ENCODE data around the gene GPR84.
A peak's percentile ranks its signal among the peaks of the same experiment; 100 is the strongest.

GPR84 gene

DNA sequence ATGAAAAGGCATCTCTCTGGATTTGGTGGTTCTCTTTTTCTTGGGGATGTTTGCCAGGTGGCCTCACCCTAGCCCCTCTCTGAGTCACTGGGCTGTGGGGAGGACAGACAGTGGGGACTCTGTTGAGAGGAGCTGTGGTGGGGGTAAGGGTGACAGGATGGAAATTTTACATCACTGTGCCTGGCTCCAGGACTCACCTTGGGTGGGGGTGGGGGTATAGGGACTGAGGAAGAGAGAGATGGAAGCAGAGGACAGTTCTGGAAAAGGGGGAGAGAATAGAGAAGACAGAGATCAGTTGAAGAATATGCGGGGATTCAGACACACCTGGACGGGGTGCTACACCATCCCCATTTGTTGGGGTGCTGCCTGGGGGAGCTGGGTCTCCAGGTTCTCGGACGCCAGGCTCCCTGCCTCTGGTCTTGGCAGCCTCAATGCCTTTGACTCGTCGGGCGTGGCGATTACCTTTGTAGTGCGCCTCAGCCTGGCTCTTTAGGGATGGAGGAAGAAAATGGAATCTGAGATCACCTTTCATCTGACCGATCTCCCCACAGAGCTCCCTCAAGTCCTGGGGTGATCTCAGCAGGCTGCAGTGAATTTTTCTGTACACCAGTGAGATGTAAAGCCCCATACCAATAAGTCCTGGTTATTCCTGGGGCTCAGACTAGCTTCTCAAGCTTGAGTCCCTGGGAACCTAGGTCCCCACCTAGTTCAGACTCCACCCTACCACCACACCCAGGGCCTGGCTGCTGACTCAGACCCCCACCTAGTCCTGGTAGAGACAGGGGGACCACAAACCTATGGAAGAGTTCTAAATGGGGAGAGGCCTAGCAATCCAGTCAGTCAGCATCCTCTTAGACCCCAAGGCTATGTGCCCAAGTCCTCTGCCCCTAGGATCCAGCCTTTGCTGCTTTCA lies 9.6 kb upstream of the GPR84 start:
- no peak for DNase-seq

DNA sequence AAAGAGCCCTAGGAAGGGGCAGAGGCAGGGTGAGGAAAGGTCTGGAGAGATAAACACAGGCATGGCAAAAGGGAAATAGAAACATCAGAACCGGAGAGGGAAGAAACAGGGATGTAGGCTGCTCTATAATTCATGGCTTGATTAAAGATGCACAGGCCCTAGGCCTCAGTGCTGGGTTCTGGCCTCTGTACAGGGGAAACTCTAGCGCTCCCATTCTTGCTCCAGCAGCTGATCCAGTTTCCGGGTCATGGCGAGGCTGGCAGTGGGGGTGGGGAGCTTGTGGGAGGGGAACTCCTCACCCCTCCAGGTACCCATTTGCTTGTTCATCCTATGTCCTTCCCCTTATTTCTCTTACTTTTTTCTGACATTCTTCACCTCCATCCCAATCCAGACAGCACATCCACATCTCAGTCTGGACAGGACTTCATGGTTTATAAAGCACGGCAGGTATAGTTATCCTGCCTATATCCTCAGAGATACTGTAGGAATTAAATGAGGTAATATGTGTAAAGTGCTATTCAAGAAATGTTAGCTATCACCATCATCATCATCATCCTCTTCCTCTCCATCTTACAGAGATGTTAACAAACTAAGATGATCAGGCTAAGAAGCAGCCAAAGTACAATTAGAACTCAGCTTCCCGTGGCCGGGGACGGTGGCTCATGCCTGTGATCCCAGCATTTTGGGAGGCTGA lies 8.0 kb upstream of the GPR84 start:
- no peak for DNase-seq

DNA sequence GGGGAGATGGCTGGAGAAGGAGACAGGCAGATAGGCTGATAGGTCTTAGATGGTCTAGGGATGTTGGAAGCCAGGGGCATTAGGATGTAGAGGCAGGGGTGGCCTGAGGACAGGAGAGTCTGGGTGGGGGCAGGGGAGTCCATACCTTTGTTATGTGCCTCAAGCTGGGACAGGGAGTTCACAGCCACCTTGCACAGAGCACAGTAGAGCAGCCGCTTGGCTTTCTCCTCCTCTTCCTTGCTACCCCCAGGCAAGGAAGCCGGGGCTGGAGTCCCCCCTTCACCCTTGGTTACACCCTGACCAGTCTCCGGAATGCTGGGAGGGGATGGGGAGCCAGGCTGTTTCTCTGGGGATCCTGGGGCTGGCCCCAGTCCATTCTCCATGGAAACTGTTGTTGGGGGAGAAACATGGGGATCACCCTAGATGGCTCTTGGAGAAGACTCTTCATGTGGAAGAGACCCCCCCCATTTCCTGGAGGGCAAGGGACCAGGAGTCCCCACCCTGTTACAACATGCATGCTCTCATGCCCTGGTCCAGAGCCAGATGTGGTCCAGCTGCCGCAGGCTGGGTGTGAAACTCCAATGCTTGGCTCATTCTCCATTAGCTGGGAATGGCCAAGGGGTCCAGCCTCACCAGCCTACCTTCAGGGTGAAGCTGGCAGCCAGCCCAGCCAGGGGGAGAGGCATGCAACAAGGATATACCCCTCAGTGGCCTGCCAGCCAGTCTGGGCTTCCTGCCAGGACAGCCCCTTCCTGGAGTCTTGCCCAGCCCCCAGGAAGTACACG lies 7.2 kb upstream of the GPR84 start:
- DNase-seq = no peak

DNA sequence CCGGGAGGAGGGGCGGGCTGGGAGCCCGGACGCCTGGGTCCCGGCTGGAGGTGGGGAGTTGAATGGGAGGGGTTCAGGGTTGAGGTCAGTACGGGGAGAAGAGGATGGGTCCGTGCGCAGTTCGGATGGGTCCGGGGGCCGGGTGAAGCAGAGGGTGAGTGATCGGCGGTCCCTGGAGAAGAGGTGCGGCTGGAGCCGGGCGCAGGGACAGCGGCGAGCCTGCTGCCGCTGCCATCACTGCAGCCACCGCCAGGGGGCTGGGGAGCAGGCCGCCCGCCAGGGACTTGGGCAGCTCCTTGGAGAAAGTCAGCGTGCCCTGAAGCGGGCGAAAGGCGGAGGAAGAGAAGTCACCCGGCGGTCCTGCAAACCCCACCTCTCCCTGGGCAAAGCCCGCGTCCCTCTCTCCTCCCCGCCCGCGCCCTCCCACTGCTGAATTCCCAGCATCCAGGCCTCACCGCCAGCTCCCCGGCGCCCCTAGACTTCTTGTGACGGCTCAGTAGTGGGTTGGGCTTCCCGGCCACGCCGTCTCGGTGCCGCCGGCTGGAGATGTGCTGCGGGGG lies 6.0 kb upstream of the GPR84 start:
- peak in 1 of 2 donors; percentile 47 for DNase-seq

DNA sequence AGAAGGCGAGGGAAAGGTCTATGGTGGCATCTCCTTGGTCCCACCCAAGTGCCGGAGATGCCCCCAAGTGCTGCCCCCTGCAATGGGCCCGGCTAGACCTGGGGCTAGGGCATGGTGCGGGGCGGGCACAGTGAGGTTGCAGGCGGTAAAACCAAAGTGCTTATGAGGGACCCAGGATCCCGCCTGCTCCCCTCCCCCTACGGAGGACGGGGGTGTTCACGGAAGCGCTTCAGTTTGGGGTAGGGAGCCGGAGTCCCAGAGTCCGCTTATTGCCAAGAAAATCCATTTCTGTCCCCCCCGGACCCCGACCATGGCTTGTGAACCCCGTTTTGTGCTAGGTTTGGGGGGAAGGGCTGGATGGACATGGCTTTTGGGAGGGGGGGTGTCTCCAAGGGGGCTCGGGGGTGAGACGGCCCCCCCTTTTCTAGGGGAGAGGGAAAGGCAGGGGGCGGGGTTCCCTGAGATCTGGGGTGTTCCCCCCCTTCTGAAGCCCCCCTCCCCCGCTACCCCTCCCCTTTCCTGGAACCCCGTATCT lies 5.4 kb upstream of the GPR84 start:
- no peak for DNase-seq

DNA sequence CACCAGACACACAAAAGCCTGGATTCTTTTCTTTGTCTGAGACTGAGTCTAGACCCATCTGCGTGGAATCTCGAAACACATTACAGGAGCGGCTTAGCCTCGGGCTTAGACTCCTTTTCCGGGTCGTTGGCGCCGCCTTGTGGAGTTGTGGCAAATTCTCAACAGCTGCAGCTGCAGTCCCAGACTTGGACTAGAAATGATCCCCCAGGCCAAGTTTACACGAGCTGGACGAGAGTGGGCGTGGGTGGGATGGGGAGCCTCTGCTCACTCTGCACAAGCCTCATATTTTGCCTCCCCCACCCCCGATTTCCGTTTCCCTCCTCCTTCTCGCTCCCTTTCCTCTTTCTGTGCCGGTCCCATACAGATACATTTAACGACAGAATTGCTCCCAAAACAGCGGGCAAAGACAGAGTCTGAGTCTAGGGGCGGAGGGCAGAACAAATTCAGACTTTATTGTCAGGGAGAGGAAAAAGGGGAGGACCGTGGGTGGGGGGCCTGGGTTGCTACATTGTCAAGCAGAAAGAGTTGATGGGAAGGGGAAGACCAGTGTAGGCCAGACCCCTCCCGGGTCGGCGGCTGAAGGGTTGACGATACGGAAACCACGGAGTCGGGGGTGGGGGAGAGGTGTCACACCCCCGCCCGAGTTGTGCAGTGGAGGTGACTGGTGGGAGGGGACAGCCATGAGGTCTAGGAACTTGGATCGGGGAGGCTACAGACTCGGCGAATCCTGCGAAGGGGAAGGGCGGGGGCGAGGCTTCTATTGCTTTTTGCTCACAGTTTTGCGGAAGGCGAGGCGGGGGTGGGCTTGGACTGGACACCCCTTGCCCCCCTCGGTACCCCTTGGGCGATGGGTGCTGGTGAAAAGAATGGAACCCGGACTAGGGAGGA lies 4.7 kb upstream of the GPR84 start:
- peak; percentile 91 to 94 for DNase-seq

DNA sequence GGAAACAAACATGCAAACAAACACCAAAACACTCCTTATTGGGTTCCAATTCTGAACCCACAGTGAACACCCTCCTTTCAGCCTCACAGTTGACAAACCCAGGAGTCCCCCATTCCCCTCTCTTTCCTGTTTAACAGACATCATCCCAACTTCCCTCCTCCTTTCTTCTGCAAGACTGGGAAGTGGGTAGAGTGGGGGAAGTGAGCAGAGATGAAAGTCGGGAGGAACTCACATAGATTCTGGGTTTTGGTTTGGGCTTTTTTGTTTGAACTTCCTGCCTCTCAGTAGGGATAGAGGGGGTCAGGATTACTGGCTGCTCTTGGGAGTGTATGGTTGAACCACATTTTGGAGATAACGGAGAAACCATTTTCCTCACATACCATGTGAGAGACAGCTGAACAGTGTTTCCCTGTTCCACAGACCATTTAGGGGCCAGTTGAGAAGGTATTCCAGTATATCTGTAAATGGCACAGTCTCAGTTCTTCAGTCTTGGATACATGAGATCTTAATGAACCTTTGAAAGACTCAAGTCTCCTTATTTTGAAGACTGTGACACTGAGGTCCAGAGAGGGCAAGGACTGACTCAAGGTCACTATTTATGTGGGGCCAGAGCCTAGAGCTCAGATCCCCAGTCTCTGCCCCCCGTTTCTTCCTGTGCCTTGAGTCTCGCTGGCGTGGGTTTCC lies 3.9 kb upstream of the GPR84 start:
- no peak for DNase-seq

DNA sequence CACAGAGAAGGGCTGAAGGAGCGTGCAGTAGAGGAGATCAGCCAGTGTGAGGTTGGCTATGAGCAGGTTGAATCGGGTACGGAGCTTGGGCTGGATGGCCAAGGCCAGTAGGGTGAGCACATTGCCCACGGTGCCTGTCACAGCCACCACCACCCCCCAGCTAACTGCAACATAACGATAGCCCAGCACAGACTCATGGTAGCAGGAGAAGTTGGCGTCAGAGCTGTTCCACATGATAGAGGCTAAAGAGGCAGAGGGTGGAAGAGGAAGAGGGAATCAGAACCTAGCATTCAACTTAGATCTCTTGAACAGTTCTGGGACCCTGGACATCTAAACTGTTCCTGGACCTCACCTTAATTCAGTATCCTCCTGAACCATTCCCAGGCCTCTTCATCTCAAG lies 668 bp downstream of the GPR84 start:
- no peak for DNase-seq

DNA sequence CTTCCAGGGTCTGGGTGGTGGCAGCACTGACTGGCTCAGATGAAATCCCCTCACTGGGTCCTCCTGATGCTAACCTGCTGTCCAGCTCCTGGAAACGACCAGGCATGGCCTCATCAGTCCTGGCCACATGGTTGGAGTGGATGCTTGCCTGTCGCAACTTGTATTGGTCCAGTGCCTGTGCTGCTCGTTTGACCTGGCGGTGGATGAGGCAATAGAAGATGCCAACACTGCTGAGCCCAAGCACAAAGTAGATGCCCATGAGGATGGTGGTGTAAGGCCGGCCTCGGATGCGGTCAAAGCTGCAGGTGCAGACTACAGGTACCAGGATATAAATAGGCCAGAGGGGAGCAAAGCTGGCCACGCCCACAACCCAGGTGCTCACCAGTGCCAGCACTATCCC lies 1.2 kb downstream of the GPR84 start:
- no peak for DNase-seq

DNA sequence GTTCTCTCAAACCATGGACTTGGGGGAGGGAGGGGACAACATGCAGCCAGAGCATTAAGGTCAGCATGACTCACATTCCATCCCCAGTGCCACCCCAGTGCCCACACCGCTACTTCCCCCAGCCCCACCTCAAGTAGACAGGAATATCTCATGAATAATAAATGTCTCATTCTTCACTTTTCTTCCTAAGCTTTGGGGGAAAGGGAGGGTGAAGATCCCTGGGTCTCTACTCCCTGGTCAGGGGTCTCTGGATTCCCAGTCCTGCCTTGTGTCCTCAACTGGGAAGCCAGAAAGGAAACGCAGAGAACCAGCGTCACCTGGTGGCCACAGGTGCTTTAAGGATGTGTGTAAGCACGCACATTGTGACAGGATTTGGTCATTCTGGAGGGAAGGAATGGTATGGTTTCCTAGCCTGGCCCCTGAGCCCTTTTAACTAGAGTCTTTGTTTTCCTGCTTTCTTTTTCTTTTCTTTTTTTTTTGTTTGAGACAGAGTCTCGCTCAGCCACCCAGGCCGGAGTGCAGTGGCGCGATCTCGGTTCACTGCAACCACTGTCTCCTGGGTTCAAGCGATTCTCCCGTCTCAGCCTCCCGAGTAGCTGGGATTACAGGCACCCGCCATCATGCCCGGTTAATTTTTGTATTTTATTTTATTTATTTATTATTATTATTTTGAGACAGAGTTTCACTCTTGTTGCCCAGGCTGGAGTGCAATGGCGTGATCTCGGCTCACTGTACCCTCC lies 3.4 kb downstream of the GPR84 start:
- peak; percentile 52 to 60 for DNase-seq

DNA sequence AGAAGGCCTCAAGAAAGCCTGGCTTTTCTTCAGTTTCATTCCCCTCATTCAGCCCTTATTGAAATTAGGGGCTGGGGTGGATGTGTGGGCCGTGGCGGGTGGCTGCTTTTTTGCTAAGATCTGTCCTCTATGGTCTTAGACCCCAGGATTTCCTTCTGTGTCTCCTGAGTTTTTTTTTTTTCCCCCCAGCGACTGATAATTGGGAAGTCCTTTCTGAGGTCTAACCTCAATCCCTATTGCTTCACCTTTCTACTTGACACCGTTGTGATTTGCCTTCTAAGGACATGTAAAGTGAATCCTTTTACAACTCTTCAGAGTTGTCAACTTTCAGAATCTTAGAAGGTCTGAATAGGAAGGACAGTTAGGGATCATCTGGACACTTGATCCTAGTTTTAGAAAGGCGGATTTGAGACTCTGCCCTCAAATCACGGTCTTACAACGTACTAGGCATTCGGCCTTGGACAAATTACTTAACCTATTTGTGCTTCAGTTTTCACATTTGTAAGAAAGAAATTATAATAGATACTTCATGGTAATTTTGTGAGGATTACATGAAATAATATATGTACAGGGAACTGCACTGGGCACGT lies 4.4 kb downstream of the GPR84 start:
- no peak for DNase-seq

DNA sequence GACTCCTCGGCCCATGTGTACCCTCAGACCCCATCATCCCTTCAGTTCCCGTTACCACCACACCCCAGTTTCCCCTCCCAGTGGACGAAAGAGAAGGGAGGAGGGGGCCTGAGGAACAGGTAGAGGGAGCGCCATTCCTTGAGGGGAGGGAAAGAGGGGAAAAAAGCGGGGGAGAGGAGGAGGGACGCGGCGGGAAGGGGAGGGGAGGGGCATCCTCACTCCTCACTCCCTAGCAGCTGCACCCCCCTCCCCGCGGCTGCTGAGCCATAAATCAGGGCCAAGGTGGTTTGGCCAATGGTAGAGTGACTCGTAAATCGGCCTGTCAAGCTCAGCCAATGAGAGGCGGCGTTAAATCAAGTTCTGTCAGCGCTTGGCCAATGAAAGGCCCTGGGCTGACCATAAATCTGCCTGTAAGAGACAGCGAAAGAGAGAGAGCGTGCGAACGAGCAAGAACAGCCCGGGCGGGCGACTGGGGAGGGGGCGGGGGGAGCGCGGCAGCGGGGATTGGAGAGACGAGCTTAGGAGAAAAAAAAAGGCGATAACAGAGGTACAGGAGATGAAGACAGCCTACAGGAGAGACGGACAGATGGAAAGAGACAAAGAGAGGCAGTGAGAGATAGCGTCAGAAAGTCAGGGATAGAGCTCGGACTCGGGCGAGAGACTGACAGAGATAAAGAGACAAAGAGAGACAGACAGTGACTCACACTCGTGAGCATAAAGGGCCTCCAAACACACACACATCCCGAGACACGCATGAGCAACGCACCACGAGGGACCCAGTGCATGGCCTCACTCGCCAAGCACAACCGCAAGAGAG lies 5.1 kb downstream of the GPR84 start:
- DNase-seq = peak; percentile 78 to 89

DNA sequence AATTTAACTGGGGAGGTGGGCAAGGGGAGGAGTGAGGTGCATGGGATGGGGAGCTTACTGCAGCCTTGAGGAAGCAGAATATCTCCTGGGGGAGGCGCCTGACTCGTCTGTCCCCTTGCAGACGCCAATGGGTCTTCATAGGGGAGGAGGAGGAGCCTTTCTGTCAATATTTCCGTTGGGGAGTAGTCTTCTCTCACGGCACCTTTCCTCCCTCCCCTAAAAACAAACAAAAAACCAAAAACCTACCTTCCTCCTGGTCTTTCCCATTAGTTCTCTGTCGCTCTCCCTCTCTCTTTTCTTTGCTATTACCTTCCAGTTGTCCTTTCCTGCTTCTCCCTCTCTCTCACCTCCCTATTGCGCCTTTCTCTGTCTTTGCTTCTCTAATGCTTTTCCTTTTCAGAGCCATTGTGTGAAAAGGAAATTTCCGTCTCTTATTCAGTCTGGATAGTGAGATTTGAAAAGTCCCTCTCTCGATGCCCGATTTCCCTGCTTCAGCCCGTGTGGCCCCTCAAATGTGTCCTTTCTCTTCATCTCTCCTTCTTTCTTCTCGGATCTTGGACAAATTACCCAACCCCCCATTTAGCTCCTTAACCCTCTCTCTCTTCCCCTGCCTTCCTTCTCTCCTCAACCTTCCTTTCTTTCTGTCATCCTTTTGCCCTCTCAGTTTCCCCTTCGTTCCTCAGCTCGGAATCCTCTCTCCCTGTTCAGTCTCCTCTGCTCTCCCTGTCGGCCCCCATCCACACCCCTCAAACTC lies 5.9 kb downstream of the GPR84 start:
- DNase-seq = no peak

DNA sequence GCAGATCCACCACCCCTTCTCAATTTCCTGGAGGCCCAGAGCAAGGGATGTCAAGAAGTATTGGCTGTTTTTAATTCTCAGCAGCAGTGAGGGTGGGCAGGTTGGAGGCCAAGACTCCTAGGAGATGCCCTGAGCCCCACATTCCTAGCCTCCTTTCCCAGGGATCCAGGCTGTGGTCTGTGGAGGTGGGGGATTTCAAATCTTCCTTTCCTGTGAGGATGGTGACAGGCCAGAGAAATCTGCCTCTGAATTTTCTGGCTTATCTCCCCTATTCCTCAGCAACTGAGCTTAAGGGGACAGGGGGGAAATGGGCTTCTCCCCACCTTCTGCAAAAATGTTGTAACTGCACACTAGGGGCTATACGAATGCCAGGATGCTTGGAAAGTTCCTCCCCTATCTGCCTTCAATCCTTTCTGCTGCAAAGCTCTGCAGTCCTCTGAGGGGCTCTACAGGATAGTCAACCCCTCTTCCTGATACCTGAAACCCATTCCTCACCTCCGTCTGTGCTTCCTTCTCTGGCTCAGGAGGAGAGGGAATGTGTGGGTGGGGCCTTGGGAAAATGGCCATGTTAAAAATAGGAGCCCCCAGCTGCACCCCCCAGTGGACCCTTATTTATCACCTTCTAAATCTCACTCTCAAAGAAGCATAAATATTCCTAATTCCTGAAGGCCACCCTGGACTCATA lies 6.6 kb downstream of the GPR84 start:
- DNase-seq = no peak

DNA sequence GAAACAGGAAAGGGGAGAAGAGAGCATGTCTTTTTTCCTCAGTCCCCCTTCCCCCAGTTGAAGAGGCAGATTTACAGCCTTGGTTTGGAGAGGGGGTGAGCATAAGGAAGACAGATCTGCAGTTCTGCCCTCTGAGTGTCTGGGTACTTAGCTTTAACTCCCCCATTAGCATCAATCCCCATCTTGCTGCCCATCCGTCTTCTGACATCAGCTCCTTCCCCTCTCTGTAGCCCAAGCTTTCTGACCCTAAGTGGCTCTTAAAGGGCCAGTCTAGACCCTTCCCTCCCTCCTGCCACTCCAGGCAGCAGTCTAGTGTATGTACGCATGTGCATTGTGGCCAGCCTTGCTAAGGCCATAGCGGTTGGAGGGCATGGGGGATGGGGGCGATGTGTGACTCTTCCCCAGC lies 7.3 kb downstream of the GPR84 start:
- no peak for DNase-seq

DNA sequence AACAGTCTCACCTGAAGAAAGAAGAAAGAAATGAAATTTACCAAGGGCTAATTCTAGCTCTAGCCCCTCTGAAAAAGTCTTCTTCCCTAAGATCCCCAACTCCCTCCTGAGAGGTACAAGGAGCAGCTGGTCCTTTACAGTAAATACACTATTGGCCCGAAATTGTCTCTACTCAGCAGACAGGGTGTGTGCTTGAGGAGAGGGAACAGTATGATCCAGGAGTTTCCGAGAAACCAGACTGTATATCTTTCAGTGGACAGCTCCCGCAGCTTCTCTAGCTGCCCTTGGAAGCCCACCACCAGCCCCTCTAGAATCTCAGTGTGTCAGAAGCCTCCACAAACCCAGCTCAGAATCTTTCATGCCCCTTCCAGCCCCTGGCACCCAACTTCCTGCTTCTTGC lies 8.1 kb downstream of the GPR84 start:
- DNase-seq = no peak

DNA sequence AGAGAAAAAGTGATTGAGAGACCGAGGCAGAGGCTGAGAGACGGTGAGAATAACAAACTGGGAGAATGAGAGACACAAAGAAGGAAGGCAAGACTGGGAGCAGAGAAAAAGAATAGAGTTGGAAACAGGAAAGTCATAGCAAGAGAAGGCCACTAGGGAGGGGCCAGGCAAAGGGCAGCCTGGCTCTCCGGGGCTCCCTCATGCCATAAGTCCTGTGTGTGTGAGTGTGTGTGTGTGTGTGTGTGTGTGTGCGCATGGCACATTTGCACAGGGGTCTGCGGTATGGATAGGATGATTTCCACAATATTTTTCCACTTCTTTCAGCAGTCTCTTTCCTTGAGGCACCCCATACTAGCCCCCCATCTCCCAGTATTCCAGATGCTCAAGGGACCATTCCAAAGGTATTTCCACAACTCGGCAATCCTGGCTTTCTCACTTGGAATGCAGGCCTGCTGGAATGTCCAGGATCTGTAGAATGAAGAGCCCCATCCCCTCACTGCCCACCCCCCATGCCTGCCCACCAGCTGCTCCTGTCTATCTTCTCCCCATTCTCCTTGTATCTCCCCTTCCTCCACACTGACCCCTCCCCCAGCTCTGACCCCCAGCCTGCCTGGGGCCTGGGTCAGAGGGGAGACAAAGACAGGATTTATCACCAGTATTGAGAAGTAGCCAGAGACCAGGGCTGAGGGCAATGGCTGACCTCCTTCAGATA lies 9.0 kb downstream of the GPR84 start:
- no peak for DNase-seq
